Skeletal muscle tissue (tissue), 4 donors: ENCODE measurements around the gene ALPK1. TPM values are rescaled to one million over a fixed set of nuclear protein-coding genes. Genes with fewer than 3 reads are reported as not detected.

Source experiments
- H3K27ac ChIP-seq: one replicate; pipeline ENCODE4 v1.7.0; 2013; ENCODE audit warnings: mild to moderate bottlenecking, low read depth, low read length, inconsistent platforms
- H3K27me3 ChIP-seq, 3 donors: one replicate each; pipeline ENCODE4 v1.7.0; 2013; ENCODE audit warnings: low read length in 3 of 3; ENCODE audit not compliant: control insufficient read depth in 3 of 3, insufficient read depth in 3 of 3
- H3K36me3 ChIP-seq, 3 donors: one replicate each; pipeline ENCODE4 v1.7.0; 2013; ENCODE audit warnings: low read length in 3 of 3; ENCODE audit not compliant: control insufficient read depth in 3 of 3, insufficient read depth in 3 of 3
- H3K4me1 ChIP-seq, 3 donors: one replicate each; pipeline ENCODE4 v1.7.0; 2013; ENCODE audit warnings: low read length in 3 of 3, mild to moderate bottlenecking in 3 of 3; ENCODE audit not compliant: control insufficient read depth in 3 of 3, insufficient read depth in 3 of 3
- H3K4me3 ChIP-seq, 3 donors: one replicate each; pipeline ENCODE4 v1.7.0; 2013; ENCODE audit warnings: low read length in 3 of 3
- H3K9ac ChIP-seq, 3 donors: one replicate each; pipeline ENCODE4 v1.7.0; 2013; ENCODE audit warnings: low read length in 3 of 3, mild to moderate bottlenecking in 3 of 3, moderate library complexity in 2 of 3, low read depth in 1 of 3
- H3K9me3 ChIP-seq, 3 donors: one replicate each; pipeline ENCODE4 v1.7.0; 2013; ENCODE audit warnings: low read length in 3 of 3; ENCODE audit not compliant: control insufficient read depth in 3 of 3
- total RNA-seq: library from RNA; depleted of rRNA; stranded (reverse); fragments of >200 nt; gene quantifications from one replicate; pipeline ENCODE4 v1.2.3, GENCODE V29; 2014
- donor health status: Osteomylitis.

The ALPK1 gene
- total RNA-seq, 1 donor from 2014 or later: 9.4 TPM

GRCh38 chr4:112377171-112377570 lies 80.0 kb downstream of the ALPK1 start:
- Histone ChIP-seq H3K27me3 (no peaks in the 10 kb centered on the region), H3K36me3 (peaks cover 0 to 4% (median 0%) of the 10 kb centered on the region in 3 donors), H3K4me3 (no peak overlapping the region), H3K9ac (no peak overlapping the region), H3K27ac (no peak overlapping the region), H3K9me3 (no peaks in the 10 kb centered on the region), H3K4me1 (peaks cover 0 to 8% (median 0%) of the 10 kb centered on the region in 3 donors)

- peaks cover 0 to 4% (median 0%) of the 10 kb centered on the region in 3 donors for H3K36me3 ChIP-seq
- no peak overlapping the region for H3K4me3 ChIP-seq
- no peak overlapping the region for H3K27ac ChIP-seq
- H3K27me3 ChIP-seq: no peaks in the 10 kb centered on the region
- no peak overlapping the region for H3K9ac ChIP-seq
- H3K4me1 ChIP-seq: peaks cover 0 to 8% (median 0%) of the 10 kb centered on the region in 3 donors
- H3K9me3 ChIP-seq: no peaks in the 10 kb centered on the region
Observed at GRCh38 chr4:112377594-112378242, 80.5 kb downstream of the ALPK1 start.

- Histone ChIP-seq H3K27ac (no peak overlapping the region), H3K4me3 (no peak overlapping the region), H3K9ac (no peak overlapping the region), H3K9me3 (no peaks in the 10 kb centered on the region), H3K4me1 (peaks cover 0 to 8% (median 0%) of the 10 kb centered on the region in 3 donors), H3K36me3 (peaks cover 0 to 4% (median 0%) of the 10 kb centered on the region in 3 donors), H3K27me3 (no peaks in the 10 kb centered on the region)
Observed at GRCh38 chr4:112378243-112378620, 81.1 kb downstream of the ALPK1 start.

GRCh38 chr4:112378858-112379257 lies 81.7 kb downstream of the ALPK1 start:
- Histone ChIP-seq H3K27me3 (no peaks in the 10 kb centered on the region), H3K9me3 (no peaks in the 10 kb centered on the region), H3K27ac (no peak overlapping the region), H3K4me3 (peak overlapping the region; percentile 38 to 70 (median 57)), H3K36me3 (peaks cover 0 to 4% (median 0%) of the 10 kb centered on the region in 3 donors), H3K4me1 (peaks cover 0 to 8% (median 0%) of the 10 kb centered on the region in 3 donors), H3K9ac (peak overlapping the region in 2 of 3 donors; percentile 59 to 64)

- Histone ChIP-seq H3K36me3 (peaks cover 0 to 4% (median 0%) of the 10 kb centered on the region in 3 donors), H3K4me1 (peaks cover 0 to 8% (median 0%) of the 10 kb centered on the region in 3 donors), H3K27me3 (no peaks in the 10 kb centered on the region), H3K4me3 (peak overlapping the region; percentile 38 to 70 (median 57)), H3K27ac (no peak overlapping the region), H3K9me3 (no peaks in the 10 kb centered on the region), H3K9ac (peak overlapping the region in 2 of 3 donors; percentile 59 to 64)
Observed at GRCh38 chr4:112379306-112379705, 82.1 kb downstream of the ALPK1 start.

DNA sequence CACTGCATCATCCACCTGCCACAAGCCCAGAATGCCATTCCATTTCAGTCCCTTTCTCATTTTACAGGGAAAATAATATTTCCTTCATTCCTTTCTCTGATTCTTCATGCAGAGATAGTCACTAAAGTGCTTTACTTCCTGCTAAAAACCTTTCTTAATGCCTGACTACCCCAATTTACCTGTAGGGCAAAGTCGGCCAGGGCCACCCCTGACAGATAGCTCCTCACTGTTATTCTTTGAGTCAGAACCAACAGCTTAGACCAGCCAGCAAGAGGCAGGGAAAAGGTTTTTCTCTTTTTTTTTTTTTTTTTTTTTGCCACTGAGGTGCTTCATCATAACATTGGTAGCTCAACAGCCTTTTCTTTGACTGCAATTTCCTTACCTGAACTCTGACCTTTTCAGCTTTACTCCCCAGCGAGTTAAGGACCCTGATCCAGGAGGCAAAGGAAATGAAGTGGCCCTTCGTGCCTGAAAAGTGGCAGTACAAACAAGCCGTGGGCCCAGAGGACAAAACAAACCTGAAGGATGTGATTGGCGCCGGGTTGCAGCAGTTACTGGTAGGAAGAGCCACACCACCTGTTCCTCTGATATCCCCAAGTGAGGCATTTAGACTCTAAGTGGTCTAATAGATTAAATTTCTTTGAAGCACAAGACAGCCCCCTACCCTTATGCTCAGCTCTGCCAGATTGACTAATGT lies 85.0 kb downstream of the ALPK1 start:
- Histone ChIP-seq H3K27ac (no peak overlapping the region), H3K9ac (no peak overlapping the region), H3K36me3 (peaks cover 0 to 4% (median 2%) of the 10 kb centered on the region in 3 donors), H3K27me3 (no peaks in the 10 kb centered on the region), H3K4me3 (no peak overlapping the region), H3K9me3 (no peaks in the 10 kb centered on the region), H3K4me1 (peaks cover 0 to 8% (median 0%) of the 10 kb centered on the region in 3 donors)

DNA sequence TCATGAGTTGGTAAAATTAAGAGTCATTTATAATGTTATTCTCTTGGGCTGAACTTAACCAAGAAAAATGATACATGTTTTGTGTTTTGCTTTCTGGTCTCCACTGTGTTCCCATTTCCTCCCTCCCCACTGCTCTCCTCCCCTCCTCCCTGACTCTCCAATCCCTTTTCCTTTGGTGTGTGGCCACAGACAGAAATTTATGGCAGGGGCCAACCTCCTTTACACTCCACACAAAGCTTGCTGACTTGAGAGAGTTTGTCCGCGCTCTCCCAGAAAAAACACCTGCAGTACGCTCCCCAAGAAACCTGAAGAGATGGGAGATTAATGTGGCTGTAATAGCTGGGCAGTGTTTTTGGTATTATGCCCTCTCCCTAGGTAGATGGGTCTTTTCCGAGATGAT lies 88.9 kb downstream of the ALPK1 start:
- Histone ChIP-seq H3K4me3 (no peak overlapping the region), H3K9me3 (no peaks in the 10 kb centered on the region), H3K36me3 (peaks cover 0 to 2% (median 0%) of the 10 kb centered on the region in 3 donors), H3K27ac (no peak overlapping the region), H3K9ac (no peak overlapping the region), H3K4me1 (no peaks in the 10 kb centered on the region), H3K27me3 (no peaks in the 10 kb centered on the region)

DNA sequence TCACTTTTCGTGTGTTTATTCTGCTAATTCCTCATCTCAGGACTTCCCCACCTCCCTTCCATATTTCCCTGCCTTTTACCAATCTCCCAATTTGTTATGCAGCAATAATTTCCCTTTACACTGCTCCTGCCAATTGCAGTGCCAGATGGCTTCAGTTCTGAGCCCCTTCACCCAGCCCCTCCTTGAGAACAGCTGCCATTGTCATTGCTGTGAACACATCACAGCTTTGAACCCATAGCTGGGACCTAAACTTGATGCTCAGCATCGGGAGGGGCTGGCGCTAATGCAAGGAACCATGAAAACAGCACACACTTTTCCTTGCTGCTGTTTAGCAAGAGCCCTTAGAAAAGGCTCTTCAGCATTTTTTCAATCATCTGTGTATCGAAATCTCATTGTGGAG lies 104.9 kb downstream of the ALPK1 start:
- H3K36me3 ChIP-seq: no peaks in the 10 kb centered on the region
- H3K4me3 ChIP-seq: no peak overlapping the region
- no peak overlapping the region for H3K27ac ChIP-seq
- no peak overlapping the region for H3K9ac ChIP-seq
- H3K27me3 ChIP-seq: no peaks in the 10 kb centered on the region
- H3K4me1 ChIP-seq: no peaks in the 10 kb centered on the region
- H3K9me3 ChIP-seq: no peaks in the 10 kb centered on the region

GRCh38 chr4:112403101-112403945 lies 106.2 kb downstream of the ALPK1 start:
- H3K27ac ChIP-seq: no peak overlapping the region
- no peak overlapping the region for H3K9ac ChIP-seq

More at GRCh38 chr4:112403101-112403945, 106.2 kb downstream of the ALPK1 start:
- H3K27me3 ChIP-seq: no peaks in the 10 kb centered on the region
- H3K36me3 ChIP-seq: no peaks in the 10 kb centered on the region
- H3K9me3 ChIP-seq: no peaks in the 10 kb centered on the region
- H3K4me3 ChIP-seq: no peak overlapping the region
- H3K4me1 ChIP-seq: no peaks in the 10 kb centered on the region
